Epithelial cell of esophagus (primary cell): ENCODE data around the gene SRGAP3.

Experiments used
- DNase-seq: peaks from one replicate; pipeline ENCODE4 v3.0.0; 2010; ENCODE audit warnings: low read depth
- H3K4me3 ChIP-seq: 2 replicates; pipeline ENCODE4 v1.5.1; 2011; ENCODE audit warnings: mild to moderate bottlenecking, low read length, control low read depth
- CTCF ChIP-seq: IDR thresholded peaks from 2 replicates; pipeline ENCODE4 v1.5.1; 2011; ENCODE audit warnings: low read depth, mild to moderate bottlenecking, low read length, control low read depth, inconsistent platforms; ENCODE audit not compliant: insufficient read depth; ENCODE audit errors: missing control alignments

Gene SRGAP3

GRCh38 chr3:9183811-9184460 is 65.5 kb downstream of the SRGAP3 start:
- no peak overlapping the region for H3K4me3 ChIP-seq
- peak; percentile 24 for DNase-seq
- TF ChIP-seq CTCF: no peak

GRCh38 chr3:9183011-9183410 is 66.4 kb downstream of the SRGAP3 start:
- DNase-seq: no peak
- no peak overlapping the region for H3K4me3 ChIP-seq
- TF ChIP-seq CTCF: no peak

- no peak overlapping the region for H3K4me3 ChIP-seq
- no peak for TF ChIP-seq CTCF
- no peak for DNase-seq
These were observed 68.7 kb downstream of the SRGAP3 start for GRCh38 chr3:9180764-9181117.

GRCh38 chr3:9179826-9180763 is 69.4 kb downstream of the SRGAP3 start:
- no peak overlapping the region for H3K4me3 ChIP-seq
- no peak for DNase-seq

GRCh38 chr3:9178697-9179096 is 70.7 kb downstream of the SRGAP3 start:
- no peak for DNase-seq
- no peak for TF ChIP-seq CTCF
- no peak overlapping the region for H3K4me3 ChIP-seq

More at GRCh38 chr3:9179826-9180763, 69.4 kb downstream of the SRGAP3 start:
- no peak for TF ChIP-seq CTCF

DNA sequence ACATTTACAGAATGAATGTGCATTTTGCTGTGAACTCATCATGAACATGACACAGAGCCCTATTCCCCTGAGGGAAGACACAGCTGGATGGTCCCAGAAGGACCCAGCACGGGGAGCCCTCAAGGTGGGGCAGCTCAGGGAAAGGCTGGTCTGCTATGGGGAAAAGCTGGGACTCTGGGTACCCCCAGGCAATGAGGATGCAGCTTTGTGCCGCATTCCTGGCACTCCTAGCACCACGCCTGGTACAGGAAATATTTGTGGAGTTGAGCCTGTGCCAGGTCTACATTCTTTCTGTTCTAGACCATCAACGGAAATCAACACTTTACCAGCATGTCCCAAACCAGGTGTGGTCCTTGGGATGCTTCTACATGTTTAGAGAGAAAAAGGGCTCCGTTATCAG is 74.0 kb downstream of the SRGAP3 start:
- TF ChIP-seq CTCF: no peak
- no peak overlapping the region for H3K4me3 ChIP-seq
- DNase-seq: peak; percentile 96
